NCI-H1105 (cell line): Measurements from ENCODE around the gene RARRES1.

Source experiments
- DNase-seq: peaks from one replicate; lab custom pipeline; 2025; lab: John Stamatoyannopoulos, UW

RARRES1 gene

GRCh38 chr3:158765518-158766205 lies 33.4 kb upstream of the RARRES1 start:
- no peak for DNase-seq

DNA sequence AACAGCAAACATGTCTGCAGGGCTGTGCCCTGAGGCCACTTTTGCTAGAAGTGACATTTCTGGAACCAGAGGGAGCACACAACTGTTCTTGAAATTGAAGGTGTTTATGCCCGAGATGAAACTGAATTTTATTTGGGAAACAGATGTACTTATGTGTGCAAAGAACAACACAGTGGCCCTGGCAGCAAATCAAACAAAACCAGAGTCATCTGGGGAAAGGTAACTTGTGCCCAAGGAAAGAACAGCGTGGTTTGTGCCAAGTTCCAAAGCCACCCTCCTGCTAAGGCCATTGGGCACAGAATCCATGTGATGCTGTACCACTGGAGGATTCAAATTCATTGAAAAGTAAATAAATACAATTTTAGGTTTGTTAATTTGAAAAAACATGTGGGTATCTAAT lies 31.2 kb upstream of the RARRES1 start:
- no peak for DNase-seq

GRCh38 chr3:158762701-158763100 lies 30.4 kb upstream of the RARRES1 start:
- no peak for DNase-seq

- no peak for DNase-seq
Measured at GRCh38 chr3:158761350-158761749, 29.1 kb upstream of the RARRES1 start.

- DNase-seq: no peak
Measured at GRCh38 chr3:158755421-158755820, 23.2 kb upstream of the RARRES1 start.

DNA sequence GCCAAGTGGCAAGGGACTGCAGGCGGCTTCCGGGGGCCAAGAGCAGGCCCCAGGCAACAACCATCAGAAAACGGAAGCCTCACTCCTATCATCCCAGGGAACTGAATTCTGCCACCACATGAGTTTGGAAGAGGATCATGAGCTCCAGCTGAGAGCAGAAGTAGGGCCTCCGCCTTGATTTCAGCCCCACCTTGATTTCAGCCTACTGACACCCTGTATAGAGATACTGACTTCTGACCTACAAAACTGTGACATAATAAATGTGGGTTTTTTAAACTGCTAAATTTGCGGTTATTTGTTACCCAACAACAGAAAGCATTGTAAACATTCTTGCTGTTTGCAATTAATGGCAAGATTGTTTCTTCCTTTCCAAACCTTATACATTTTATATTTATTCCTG lies 21.6 kb upstream of the RARRES1 start:
- no peak for DNase-seq

GRCh38 chr3:158751316-158751715 lies 19.1 kb upstream of the RARRES1 start:
- DNase-seq: no peak

DNA sequence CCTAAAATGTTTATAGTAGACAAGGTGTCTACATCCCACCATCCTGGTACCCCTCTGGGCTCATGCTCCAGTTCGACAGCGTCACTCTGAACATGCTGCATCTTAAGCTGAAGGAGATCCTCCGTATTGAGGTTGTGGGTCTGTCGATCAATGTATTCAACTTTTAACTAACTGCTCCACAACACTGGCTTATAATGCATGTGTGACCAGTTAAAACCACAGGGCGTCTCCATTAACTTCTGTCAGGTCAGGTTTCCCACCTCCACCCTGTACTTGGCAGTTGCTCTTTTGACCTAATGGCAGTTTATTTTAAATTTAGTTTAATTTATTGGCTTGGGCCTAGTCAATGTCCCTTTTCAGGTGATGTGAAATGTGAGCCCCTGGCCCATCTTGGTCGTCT lies 17.8 kb upstream of the RARRES1 start:
- DNase-seq: no peak

GRCh38 chr3:158749526-158749925 lies 17.3 kb upstream of the RARRES1 start:
- no peak for DNase-seq

DNA sequence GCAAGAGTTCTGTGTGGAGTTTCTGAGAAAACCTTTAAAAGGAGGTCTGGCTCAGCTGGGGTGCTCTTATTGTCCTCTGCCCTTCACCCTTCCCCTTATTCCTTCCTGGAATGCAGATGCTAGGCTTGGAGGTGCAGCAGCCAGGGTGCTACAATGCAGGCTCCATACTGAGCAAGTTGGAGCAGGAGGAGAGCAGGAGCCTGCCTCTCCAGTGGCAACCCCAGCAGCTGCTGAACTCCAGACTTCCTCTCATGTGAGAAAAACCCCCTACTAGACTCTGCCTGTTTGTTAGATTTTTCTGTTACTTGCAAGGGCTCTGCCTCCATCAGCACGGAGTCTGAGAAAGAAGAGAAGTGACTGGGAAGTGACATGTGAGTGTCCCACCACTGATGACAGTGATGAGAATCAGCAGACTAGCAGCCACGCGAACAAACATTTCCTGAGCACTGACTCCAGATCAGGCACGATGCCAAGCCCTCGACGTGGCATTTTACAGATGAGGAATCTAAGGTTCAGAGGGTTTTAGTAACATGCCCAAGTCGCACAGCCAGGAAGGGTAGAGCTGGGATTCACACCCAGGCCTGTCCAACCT lies 16.1 kb upstream of the RARRES1 start:
- no peak for DNase-seq

- DNase-seq: no peak
Measured at GRCh38 chr3:158747417-158747816, 15.2 kb upstream of the RARRES1 start.

DNA sequence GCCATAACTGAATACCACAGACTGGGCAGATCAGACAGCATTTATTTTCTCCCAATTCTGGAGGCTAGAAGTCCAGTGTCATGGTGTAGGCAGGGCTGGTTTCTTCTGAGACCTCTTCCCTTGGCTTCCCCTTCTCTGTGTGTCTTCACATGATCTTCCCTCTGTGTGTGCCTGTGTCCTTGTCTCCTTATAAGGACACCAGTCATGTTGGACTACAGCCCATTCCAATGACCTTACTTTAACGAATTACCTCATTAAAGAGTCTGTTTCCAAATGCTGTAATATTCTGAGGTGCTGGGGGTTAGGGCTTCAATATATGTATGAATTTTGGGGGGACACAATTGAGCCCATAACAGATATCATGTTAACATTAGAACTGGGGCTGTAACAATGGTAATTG lies 13.3 kb upstream of the RARRES1 start:
- no peak for DNase-seq

GRCh38 chr3:158744567-158745288 lies 12.5 kb upstream of the RARRES1 start:
- DNase-seq: no peak

GRCh38 chr3:158743664-158744566 lies 11.7 kb upstream of the RARRES1 start:
- DNase-seq: no peak

DNA sequence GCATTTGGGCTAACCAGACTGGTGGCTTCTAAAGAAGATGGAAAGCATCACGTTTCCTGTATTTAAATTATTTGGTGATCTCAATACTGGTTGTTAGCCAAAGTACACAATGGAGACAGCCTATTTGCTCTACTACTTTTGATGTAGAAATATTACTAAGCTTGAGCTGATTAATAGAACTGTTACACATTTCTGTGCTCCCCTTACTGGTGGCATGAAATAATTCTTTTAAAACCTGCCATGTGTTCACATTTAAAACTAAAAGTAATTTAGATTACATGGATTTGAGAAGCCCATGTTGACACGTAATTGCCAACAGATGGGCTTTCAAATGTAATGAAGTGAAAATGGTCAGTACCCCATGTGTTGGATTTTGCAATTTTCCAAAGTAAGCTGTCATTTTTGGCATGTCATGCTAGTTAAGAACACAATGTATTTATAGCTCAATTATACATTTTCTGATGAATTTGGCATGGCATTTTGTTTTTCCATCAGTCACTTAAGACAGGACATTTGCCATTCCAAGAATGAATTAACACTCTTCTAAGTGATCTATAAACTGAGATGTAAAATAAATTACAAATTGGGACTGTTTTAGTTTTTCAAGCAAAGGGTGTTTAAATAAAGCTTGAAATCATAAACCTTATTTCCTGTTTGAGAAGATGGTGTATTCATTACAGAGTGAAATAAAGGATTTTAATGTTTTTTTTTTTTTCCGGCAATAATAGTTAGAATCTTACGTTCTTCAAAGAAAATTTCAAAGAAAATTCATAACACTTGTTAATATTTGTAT lies 10.8 kb upstream of the RARRES1 start:
- no peak for DNase-seq

DNA sequence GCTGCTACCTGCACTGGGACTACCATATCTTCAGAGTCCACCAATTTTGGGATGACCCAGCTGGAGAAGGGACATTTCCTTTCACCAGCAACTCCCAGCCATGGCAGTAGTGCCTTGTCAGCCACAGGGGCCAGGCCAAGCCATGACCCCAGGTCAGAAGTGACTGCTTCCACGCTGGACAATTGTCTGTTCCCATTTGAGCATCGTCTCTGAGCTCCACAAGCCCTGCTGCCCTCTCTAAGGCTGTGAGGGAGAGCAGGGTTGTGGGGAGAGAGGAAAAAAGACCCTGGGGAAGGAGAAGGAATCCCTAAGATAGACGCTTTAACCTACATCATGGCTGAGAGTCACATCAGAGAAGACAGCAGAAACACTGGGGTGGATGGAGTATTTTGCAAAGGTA lies 7.4 kb upstream of the RARRES1 start:
- no peak for DNase-seq

GRCh38 chr3:158739078-158739477 lies 6.8 kb upstream of the RARRES1 start:
- DNase-seq: no peak

DNA sequence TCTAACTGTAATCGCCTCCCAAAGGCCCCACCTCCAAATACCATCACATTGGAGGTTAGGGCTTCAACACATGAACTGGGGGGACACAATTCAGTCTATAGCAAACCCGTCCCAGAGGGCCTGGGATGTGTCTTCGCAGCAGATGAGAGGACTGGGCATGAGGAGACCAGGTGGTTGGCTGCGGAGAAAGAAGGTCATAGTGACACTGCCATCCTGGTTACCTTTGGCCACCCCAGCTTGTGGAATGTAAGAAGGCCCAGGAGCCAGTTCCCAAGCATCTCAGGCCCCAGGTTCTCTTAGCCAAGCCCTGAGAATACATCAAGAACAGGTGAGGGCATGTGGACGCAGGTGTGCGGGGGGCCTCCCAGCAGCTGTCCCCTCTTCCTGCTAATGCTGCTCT lies 6.4 kb upstream of the RARRES1 start:
- DNase-seq: no peak

DNA sequence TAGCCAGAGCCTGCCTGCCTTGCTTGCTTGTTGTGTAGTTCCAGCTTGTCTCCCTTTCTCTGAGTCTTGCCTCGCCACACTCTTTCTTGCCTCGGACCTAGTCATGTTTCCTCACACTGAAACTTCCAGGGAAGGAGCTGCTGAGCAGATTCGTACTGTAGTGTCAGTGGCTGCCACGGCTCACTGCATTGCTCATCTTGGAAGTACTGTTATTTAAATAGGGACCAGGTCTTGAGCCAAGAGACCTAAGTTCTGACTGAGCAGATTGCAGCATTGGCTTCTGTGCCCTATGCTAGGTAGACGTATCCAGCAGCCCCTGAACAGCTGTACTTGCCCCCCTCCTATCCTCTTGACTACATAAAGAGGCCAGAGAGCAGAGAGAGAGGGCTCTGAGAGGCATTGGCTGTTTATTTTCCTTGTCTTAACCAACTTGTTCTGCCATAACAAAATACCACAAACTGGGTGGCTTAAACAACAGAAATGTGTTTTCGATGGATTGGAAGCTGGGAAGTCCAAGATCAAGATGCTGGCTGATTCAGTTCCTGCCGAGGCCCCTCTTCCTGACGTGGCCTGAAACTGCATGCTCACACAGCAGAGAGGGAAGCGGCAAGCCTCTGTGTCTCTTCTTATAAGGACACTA lies 5.8 kb upstream of the RARRES1 start:
- no peak for DNase-seq

- no peak for DNase-seq
Measured at GRCh38 chr3:158737410-158737809, 5.2 kb upstream of the RARRES1 start.
